Large intestine (tissue), 1 donor: ENCODE measurements around the gene GNG4. TPM values are rescaled to one million over a fixed set of nuclear protein-coding genes. Genes with fewer than 3 reads are reported as not detected.

ENCODE experiments used
- polyA plus RNA-seq: library from polyadenylated mRNA; unstranded; fragments of 120-200 nt; gene quantifications from one replicate; pipeline ENCODE4 v1.2.1, GENCODE V29; 2013

Gene GNG4
- polyA plus RNA-seq, 1 donor: 41.6 TPM

Other genes with a start within 250 kb of the GNG4 start
- 19.1 TPM for gene B3GALNT2, start 145.3 kb downstream of the GNG4 start, polyA plus RNA-seq
- gene LYST, start 217.1 kb upstream of the GNG4 start, polyA plus RNA-seq: 6.3 TPM